Endothelial cell of umbilical vein (primary cell): ENCODE results near the gene RTCA. TPM values are rescaled to one million over a fixed set of nuclear protein-coding genes. Genes with fewer than 3 reads are reported as not detected.
A peak's percentile ranks its signal among the peaks of the same experiment; 100 is the strongest.

ENCODE experiments used
- BruUV-seq: library from RNA; stranded (reverse); fragments of 400-500 nt; replicated peaks from 2 replicates; lab custom pipeline; 2021; lab: Mats Ljungman, UMichigan
- CTCF ChIA-PET: fragments of 300-600, 350-600 bp; sonication (Branson Sonifier 250); formaldehyde crosslinking; loops from one replicate; lab custom pipeline; 2021; ENCODE audit warnings: antibody characterized with exemption, inconsistent platforms; lab: Charles Lee
- POLR2A ChIA-PET: fragments of 300-600, 350-600 bp; sonication (Branson Sonifier 250); formaldehyde crosslinking; loops from one replicate; lab custom pipeline; 2021; ENCODE audit warnings: antibody characterized with exemption, inconsistent platforms; lab: Charles Lee
- DNase-seq: peaks from one replicate; pipeline ENCODE4 v3.0.0-alpha.2; 2011; ENCODE audit warnings: low read depth, low spot score
- FAIRE-seq: peaks from 2 replicates; lab custom pipeline; 2011; peaks lifted over from hg19 to GRCh38; lab: Jason Lieb, UNC
- H2AFZ ChIP-seq: 2 replicates; pipeline ENCODE4 v1.6.0; 2012; ENCODE audit warnings: low read depth, low read length, control low read depth, inconsistent platforms
- H3K27ac ChIP-seq: 2 replicates; pipeline ENCODE4 v1.5.1; 2011; ENCODE audit warnings: low read depth, mild to moderate bottlenecking, control low read depth, low read length, moderate library complexity; ENCODE audit not compliant: insufficient read depth
- H3K27me3 ChIP-seq, 2 experiments: 2 replicates each; pipeline versions ENCODE4 v1.6.0 to v1.6.1; 2011; ENCODE audit warnings: low read length in 2 of 2, mixed read lengths in 1 of 2; ENCODE audit not compliant: control insufficient read depth in 2 of 2, insufficient read depth in 2 of 2
- H3K36me3 ChIP-seq, 2 experiments: 2 replicates in 1 of 2; 3 replicates in 1 of 2; pipeline ENCODE4 v1.5.1; 2011; ENCODE audit warnings: low read length in 2 of 2, mild to moderate bottlenecking in 1 of 2, moderate library complexity in 1 of 2; ENCODE audit not compliant: control insufficient read depth in 2 of 2, insufficient read depth in 2 of 2; ENCODE audit errors: extremely low read depth in 1 of 2
- H3K4me1 ChIP-seq: 3 replicates; pipeline ENCODE4 v1.5.1; 2011; ENCODE audit warnings: mild to moderate bottlenecking, low read length; ENCODE audit not compliant: control insufficient read depth, insufficient read depth; ENCODE audit errors: extremely low read depth
- H3K4me2 ChIP-seq: 2 replicates; pipeline ENCODE4 v1.6.1; 2011; ENCODE audit warnings: low read length, control low read depth, mixed read lengths; ENCODE audit not compliant: insufficient read depth
- H3K4me3 ChIP-seq, 3 experiments: fragments of 200-600 bp in 1 of 3; sonication (generic), shearing (Covaris generic) in 1 of 3; replicated peaks in 1 of 3; 2 replicates each; pipeline ENCODE4 v1.5.1; 2011 to 2016; ENCODE audit warnings: control low read depth in 3 of 3, low read length in 3 of 3, mild to moderate bottlenecking in 2 of 3, inconsistent platforms in 1 of 3, low read depth in 1 of 3, moderate library complexity in 1 of 3; ENCODE audit not compliant: insufficient read depth in 1 of 3
- H3K79me2 ChIP-seq: 2 replicates; pipeline ENCODE4 v1.6.0; 2012; ENCODE audit warnings: low read length, inconsistent platforms; ENCODE audit not compliant: control insufficient read depth, insufficient read depth
- H3K9ac ChIP-seq: replicated peaks from 2 replicates; pipeline ENCODE3; 2011; ENCODE audit warnings: low read length, control low read depth; ENCODE audit not compliant: insufficient read depth; ENCODE audit errors: extremely low read depth
- H3K9me1 ChIP-seq: replicated peaks from 3 replicates; pipeline ENCODE4 v1.6.0; 2011; ENCODE audit warnings: mild to moderate bottlenecking, low read length; ENCODE audit not compliant: control insufficient read depth, insufficient read depth; ENCODE audit errors: extremely low read depth
- H3K9me3 ChIP-seq: replicated peaks from 2 replicates; pipeline ENCODE4 v1.5.1; 2012; ENCODE audit warnings: low read length, inconsistent platforms; ENCODE audit not compliant: control insufficient read depth, insufficient read depth
- H4K20me1 ChIP-seq: replicated peaks from 2 replicates; pipeline ENCODE3; 2011; ENCODE audit warnings: mild to moderate bottlenecking, low read length; ENCODE audit not compliant: control insufficient read depth, insufficient read depth; ENCODE audit errors: extremely low read depth
- CTCF ChIP-seq, 2 donors: IDR thresholded peaks; 1 replicate in 1 of 2; 2 replicates in 1 of 2; pipeline ENCODE4 v1.5.1; 2011; ENCODE audit warnings: low read length in 2 of 2, mild to moderate bottlenecking in 2 of 2, moderate library complexity in 2 of 2, control low read depth in 1 of 2, inconsistent platforms in 1 of 2, low read depth in 1 of 2; ENCODE audit not compliant: insufficient read depth in 1 of 2; ENCODE audit errors: extremely low read depth in 1 of 2
- EZH2 ChIP-seq: IDR thresholded peaks from 2 replicates; pipeline ENCODE4 v1.6.1; 2012; ENCODE audit warnings: borderline replicate concordance, low read depth, mild to moderate bottlenecking, moderate library complexity, low read length, inconsistent platforms; ENCODE audit not compliant: severe bottlenecking
- FOS ChIP-seq: IDR thresholded peaks from 2 replicates; pipeline ENCODE4 v1.6.1; 2011; ENCODE audit warnings: mild to moderate bottlenecking, low read length, moderate library complexity, borderline replicate concordance; ENCODE audit not compliant: insufficient read depth
- GATA2 ChIP-seq: IDR thresholded peaks from 2 replicates; pipeline ENCODE4 v1.7.0; 2011; ENCODE audit warnings: low read depth, mild to moderate bottlenecking, moderate library complexity, mixed read lengths, low read length; ENCODE audit not compliant: insufficient read length, insufficient read depth
- JUN ChIP-seq: IDR thresholded peaks from 2 replicates; pipeline ENCODE4 v1.6.1; 2011; ENCODE audit warnings: borderline replicate concordance, low read depth; ENCODE audit not compliant: insufficient read length, insufficient read depth
- MAX ChIP-seq: IDR thresholded peaks from 2 replicates; pipeline ENCODE4 v1.6.1; 2011; ENCODE audit not compliant: insufficient read depth, insufficient read length
- MYC ChIP-seq: IDR thresholded peaks from one replicate; pipeline ENCODE4 v1.6.1; 2011; ENCODE audit warnings: mild to moderate bottlenecking, low read depth, low read length
- POLR2A ChIP-seq: IDR thresholded peaks from 2 replicates; pipeline ENCODE4 v1.6.1; 2012; ENCODE audit warnings: low read depth, mild to moderate bottlenecking, control low read depth, low read length
- POLR2AphosphoS5 ChIP-seq: IDR thresholded peaks from 2 replicates; pipeline ENCODE4 v1.6.1; 2012; ENCODE audit warnings: low read depth, mild to moderate bottlenecking, control low read depth, low read length, moderate library complexity; ENCODE audit not compliant: insufficient read depth
- dilution Hi-C: fragments of 300-500 bp; cut with MboI; formaldehyde crosslinking; loops from one replicate; pipeline ENCODE4 v1.15.0; 2019; ENCODE audit warnings: low sequenced_read_pairs; ENCODE audit not compliant: extremely low pct_ligation_motif_present
- intact Hi-C: fragments of 100-400 bp; cut with micrococcal nuclease; formaldehyde crosslinking; loops from one replicate; pipeline ENCODE4 v1.10.0; 2022
- polyA plus RNA-seq, 4 experiments: library from polyadenylated mRNA; depleted of rRNA in 3 of 4; stranded (reverse) in 3 of 4; unstranded in 1 of 4; fragments of >200 nt; gene quantifications; 2 replicates each; pipeline versions ENCODE4 v1.2.1 to v1.2.3, GENCODE V29; 2011 to 2012; ENCODE audit warnings: missing spikeins in 1 of 4
- total RNA-seq: library from RNA; stranded (reverse); gene quantifications from 2 replicates; pipeline ENCODE4 v1.2.3, GENCODE V29; 2021

Gene RTCA
- total and polyA plus RNA-seq, 2 donors (not counting 3 experiments of a cell fraction or from before 2014, with no cell fraction given) = 20.3 to 46.6 TPM

- ChIA-PET CTCF (interaction anchor here (0.7 kb wide), 1 partner anchor 9 kb away, joined by 4 read pairs; no protein-coding TSS in a partner anchor), POLR2A (interaction anchor here (0.5 kb wide), 1 partner anchor 59 kb away, joined by 3 read pairs; no protein-coding TSS in a partner anchor)
- Histone ChIP-seq H3K9ac (no peak overlapping the region), H3K27ac (no peak overlapping the region), H2AFZ (no peak overlapping the region), H3K79me2 (no peaks in the 10 kb centered on the region), H3K27me3 (no peaks in the 10 kb centered on the region), H3K4me1 (peaks cover 3% of the 10 kb centered on the region), H3K4me2 (no peak overlapping the region), H3K9me1 (no peaks in the 10 kb centered on the region), H3K4me3 (no peak overlapping the region), H4K20me1 (no peaks in the 10 kb centered on the region), H3K9me3 (no peaks in the 10 kb centered on the region), H3K36me3 (no peaks in the 10 kb centered on the region)
- dilution Hi-C loops = no loop called here
- FAIRE-seq (no peak), DNase-seq (peak; percentile 40)
- BruUV-seq = no TSS peak
- no peak for TF ChIP-seq MYC
- TF ChIP-seq MAX = no peak
- no peak for TF ChIP-seq POLR2A
- no peak for TF ChIP-seq FOS
- TF ChIP-seq EZH2 = no peak
- no peak for TF ChIP-seq CTCF (IDR thresholded peaks at IDR 0.05; ENCODE audit: extremely low read depth in 1 of 2, insufficient read depth in 1 of 2, low read depth in 1 of 2, low read length in 2 of 2)
- no peak for TF ChIP-seq GATA2
- no peak for TF ChIP-seq JUN
- no peak for TF ChIP-seq POLR2AphosphoS5
- intact Hi-C loops = loop anchor here (10.0 kb wide), 1 partner anchor 566 kb away; no protein-coding TSS in a partner anchor
These were observed 32.5 kb downstream of the RTCA start for GRCh38 chr1:100298512-100298911.
